ENCODE results near the gene UGGT2.
"Not testable (repeated sequence)": the region's sequence is repeated elsewhere in the genome, so short reads cannot be mapped to it uniquely, and the experiment has no call there.

The UGGT2 gene

DNA sequence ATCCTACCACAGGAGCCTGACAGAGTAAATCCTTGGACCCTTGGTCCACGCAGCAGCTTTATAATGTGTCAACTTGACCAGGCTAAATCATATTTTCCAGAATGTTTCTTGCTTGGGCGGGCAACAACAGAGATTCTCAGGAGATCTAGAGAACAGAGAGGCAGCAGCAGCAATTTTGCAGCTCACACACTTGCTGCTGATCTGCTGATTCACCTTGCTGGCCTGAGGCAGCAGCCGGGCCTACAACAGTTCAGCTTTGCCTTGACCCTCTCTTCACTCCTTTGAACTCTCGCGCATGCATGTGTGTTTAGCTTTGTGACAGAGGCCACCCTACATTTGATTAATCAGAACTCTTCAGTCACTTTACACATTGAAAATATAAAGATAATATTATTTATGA is 159.3 kb downstream of the UGGT2 start:
- no peak for DNase-seq

DNA sequence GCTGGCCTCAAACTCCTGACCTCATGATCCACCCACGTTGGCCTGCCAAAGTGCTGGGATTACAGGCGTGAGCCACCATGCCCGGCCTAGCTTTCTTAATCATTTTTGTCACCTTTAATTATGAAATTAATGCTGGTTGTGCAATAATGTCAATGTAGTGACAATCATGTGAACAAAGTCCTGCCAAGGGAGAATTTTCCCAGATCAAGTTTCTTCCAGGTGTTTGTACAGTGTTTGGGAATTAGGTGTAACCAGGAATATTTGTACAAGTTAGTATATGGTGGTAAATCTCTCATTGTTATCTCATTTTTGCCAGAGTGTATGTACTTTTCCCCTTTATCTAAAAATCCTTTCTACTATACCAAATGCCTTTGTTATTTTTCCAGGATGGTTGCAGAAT is 171.1 kb downstream of the UGGT2 start:
- no peak for DNase-seq

DNA sequence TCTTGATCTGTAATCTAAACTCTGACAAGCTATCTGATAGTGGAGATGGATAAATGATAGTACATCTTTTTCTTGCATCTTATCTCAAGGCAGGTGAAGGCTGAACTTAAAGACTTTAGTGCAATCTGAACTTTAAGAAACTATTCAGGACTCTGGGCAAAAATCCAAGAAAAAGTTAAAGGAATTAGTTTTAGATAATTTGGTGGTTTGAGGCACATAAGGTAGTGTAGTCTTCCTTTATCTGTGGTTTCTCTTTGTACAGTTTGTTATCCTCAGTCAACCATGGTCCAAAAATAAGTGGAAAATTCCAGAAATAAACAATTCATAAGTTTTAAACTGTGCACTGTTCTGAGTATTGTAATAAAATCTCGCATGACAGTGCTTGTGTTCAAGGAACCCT is 172.9 kb downstream of the UGGT2 start:
- no peak for DNase-seq

DNA sequence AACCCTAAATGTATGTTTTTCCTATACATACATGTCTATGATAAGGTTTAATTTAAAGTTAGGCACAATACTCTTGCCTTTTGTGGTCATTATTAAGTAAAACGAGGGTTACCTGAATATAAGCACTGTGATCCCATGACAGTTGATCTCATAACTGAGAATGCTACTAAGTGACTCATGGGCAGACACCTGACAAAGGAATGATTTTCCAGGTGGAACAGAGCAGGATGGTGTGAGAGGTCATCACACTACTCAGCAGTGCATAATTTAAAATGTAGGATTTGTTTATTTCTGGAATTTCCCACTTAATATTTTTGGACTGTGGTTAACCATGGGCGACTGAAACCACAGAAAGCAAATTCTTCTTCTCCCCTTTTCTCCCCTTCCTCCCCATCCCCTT is 178.9 kb downstream of the UGGT2 start:
- DNase-seq, result no peak

GRCh38 chr13:95870421-95870820 is 182.8 kb downstream of the UGGT2 start:
- DNase-seq, result no peak

GRCh38 chr13:95865080-95865615 is 188.1 kb downstream of the UGGT2 start:
- DNase-seq, result no peak

DNA sequence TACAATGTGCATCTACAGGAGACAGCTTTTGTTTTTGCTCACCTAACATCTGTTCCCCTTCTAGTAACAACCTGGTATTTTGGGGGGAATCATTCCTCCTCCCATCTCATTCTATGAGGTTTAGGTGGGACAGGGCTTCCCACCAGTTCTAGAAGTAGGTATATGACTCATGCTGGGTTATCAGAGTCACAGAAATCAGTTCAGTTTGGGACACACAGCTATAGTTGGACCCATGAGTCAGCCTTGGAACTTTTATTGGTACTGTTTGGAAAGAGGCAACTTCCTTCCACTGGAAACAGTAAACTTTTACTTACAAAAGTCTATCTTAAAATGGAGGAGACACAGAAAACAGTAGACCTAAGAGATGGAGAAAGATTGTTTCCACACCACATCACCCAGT is 190.8 kb downstream of the UGGT2 start:
- DNase-seq, result no peak

DNA sequence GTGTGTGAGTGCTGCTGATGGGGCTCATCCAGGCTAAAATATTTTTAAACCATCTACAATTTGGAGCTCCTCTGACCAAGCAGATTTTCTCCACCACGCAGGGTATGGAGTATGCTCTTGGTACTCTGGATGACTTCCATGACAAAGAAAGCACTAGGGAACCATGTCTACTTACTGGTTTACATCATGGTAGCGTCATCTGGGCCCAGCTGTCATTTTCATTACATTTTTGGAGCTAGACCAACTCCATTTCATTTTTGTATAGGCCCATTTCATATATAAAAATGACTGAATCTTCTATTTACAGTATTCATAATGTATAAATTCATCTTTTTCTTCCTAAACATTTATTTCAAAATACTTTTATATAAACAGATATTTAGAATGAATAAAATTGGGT is 191.9 kb downstream of the UGGT2 start:
- no peak for DNase-seq

DNA sequence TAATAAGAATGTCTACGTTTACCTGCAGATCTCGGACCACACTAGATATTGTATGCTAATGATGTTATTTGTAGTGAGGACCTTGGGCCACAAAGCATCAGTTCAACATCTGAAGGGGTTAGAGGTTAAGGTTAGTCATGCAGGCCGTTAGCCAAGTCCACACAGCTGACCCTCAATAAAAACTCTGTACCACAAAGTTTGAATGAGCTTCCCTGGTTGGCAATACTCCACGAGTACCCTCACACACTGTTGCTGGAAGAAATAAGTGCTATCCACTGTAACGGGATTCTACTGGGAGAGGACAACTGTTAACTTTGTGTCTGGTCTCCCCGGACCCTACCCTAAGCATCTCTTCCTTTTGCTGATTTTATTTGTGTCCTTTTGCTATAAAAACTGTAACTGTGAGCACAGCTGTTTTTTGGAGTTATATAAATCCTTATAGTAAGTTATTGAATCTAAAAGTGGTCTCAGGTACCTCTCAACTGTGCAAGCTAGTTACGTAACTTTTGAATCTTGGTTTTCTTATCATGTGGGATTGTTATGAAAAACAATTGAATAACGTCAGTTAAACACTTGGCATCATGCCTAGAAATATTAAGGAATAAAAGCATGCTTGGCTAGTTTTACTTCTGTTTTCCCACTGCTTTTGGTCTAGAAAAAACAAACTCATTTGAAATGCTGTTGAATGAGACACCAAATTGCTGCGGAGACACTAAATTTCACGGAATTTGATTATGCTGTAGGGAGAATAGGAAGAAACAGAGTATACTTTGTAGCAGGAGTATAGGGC is 194.7 kb downstream of the UGGT2 start:
- DNase-seq, result no peak

DNA sequence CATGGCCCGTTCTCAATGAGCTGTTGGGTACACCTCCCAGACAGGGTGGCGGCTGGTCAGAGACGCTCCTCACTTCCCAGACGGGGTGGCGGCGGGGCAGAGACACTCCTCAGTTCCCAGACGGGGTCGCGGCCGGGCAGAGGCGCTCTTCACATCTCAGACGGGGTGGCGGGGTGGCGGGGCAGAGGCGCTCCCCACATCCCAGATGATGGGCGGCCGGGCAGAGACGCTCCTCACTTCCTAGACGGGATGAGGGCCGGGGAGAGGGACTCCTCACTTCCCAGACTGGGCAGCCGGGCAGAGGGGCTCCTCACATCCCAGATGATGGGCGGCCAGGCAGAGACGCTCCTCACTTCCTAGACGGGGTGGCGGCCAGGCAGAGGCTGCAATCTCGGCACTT is 207.5 kb downstream of the UGGT2 start:
- DNase-seq, result not testable (repeated sequence)

- no peak for DNase-seq
Measured at GRCh38 chr13:95842898-95843297, 210.3 kb downstream of the UGGT2 start.

DNA sequence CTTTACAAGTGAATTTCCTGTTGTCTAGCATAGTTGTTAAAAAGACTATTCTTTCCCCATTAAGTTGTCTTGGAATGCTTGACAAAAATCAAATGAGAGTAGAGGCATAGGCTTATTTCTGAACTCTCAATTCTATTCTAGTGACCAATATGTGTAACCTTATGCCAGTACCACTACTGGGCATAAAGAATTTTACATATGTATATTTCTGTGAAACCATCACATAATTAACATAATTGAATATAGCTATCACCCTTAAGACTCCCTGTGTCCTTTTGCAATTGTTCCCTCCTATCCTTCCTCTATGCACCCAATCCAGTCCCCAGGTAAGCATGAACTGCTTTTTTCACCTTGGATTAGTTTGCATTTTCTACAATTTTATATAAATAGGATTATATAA is 211.3 kb downstream of the UGGT2 start:
- DNase-seq, result no peak

GRCh38 chr13:95834134-95834765 is 219.0 kb downstream of the UGGT2 start:
- DNase-seq, result peak in 12 of 14 donors; percentile 3 to 62 (median 36)

DNA sequence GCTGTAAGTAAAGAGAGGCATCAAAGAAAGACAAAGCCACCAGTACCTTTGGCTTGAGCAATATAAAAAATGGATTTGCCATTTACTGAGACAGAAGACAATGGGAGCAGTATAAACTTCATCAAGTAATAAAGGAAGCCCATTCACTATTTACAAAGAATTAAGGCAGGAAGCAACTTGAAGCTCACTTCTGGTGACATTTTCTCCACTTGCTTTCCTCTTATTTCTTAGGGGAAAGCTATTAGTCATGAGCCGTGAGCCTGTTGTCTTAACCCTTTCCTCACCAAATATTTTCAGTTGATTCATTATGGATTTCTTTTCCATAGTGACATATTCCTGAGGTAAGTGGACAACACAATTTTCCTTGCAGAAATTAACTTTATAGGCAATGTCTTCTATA is 219.5 kb downstream of the UGGT2 start:
- no peak for DNase-seq

DNA sequence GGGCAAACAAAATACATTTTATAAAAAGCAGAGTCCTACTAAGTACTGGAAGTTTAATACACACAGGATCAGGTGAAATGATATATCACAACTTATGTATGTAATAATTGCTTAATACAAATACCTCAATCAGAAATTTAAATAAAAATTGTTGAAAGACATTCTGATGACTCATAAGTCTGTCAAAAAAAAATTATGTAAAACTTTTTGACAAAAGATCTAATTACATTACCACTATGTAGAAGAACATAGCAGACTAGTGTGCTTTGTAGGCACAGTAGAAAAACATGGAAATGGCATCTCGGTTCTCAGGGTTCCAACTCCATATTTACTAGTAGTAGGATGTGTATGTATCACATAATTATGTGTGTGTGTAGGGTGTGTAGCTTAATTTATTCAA is 220.1 kb downstream of the UGGT2 start:
- DNase-seq, result no peak

GRCh38 chr13:95822303-95822702 is 230.9 kb downstream of the UGGT2 start:
- DNase-seq, result no peak

DNA sequence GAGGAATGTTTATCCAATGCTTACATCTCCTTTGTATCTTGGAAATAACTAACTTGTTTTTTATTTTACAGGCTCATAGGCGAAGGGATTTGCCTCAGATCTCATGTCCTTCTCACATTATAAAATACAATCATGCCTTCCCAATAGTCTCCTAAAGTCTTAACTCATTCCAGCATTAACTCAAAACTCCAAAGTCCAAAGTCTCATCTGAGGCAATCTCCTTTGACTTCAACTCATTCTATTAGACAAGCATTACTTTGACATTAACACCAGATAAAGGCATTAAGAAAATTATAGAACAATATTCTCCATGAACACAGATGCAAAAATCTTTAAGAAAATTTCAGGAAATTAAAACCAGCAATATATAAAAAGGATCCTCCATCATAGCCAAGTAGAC is 238.7 kb downstream of the UGGT2 start:
- no peak for DNase-seq

- DNase-seq, result no peak
Measured at GRCh38 chr13:95813139-95813538, 240.1 kb downstream of the UGGT2 start.

DNA sequence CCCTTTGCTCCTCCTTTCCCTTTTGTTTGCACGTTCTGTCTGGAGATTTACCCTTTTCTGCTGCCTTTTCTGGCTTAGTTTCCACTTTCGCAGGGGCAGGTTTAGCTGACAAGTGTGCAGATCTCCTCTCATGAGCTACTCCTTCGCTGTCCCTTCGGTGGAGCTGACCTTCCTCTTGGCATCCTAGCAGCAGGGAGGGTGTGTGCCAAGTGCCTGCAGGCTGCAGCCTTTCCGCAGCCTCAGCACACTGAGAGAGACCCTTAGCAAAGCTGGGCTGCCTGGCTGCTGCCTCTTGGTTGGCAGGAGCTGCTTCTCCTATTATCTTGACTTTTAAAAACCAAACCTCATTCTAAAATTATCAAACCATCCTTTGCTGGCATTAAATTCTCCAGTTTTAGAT is 243.8 kb downstream of the UGGT2 start:
- DNase-seq, result no peak

DNA sequence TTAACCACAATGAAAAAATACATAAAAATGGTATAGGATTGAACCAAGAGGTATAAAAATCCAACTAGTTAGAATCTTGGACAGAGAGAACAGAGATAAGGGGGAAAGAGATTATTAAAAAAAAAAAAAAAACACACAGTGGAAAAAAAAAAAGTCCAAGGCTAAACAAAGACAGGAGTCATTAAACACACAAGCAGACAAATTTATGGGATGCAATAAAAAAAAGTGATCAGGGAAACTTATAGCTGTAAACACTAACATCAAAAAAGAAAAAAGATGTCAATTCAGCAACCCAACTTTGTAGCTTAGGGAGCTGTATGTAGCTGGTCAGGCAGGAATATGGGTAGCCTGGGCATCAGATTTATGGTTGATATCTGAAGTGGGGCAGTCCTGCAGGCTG is 247.3 kb downstream of the UGGT2 start:
- DNase-seq, result no peak

DNA sequence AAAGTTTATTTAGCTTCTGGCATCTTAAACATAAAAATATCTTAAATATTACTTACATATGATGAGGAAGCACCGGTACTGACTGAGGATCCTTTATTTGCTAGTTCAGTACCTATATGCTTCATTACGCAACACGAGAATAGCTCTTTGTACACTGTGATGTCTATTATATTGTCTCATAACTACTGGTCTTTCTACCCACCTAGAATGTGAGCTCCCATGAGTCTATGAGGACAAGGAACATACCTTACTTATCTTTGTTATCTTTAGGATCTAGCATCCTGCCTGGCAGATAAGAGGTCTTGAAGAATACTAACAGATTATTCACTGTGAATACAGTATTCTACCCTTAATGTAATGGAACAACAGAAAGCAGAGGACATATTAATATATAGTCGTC is 251.4 kb downstream of the UGGT2 start:
- DNase-seq, result no peak

GRCh38 chr13:95800436-95800835 is 252.8 kb downstream of the UGGT2 start:
- DNase-seq, result no peak

DNA sequence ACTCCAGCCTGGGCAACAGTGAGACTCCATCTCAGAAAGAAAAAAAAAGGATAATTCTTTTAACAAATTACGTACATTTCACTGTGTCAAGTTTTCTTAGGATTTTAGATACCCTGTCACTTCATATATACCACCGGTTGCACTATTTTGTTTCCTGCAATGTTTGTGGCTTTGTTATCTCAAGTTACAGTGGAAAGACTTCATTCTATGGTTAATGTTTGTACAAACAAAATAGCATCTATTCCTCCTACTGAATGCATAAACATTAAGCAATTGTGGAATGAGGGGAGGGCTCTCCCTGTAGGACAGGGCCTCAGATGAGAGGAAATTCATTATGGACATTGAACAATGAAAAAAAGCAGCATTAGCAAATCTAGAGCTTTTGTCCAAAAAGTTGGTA is 256.2 kb downstream of the UGGT2 start:
- no peak for DNase-seq

DNA sequence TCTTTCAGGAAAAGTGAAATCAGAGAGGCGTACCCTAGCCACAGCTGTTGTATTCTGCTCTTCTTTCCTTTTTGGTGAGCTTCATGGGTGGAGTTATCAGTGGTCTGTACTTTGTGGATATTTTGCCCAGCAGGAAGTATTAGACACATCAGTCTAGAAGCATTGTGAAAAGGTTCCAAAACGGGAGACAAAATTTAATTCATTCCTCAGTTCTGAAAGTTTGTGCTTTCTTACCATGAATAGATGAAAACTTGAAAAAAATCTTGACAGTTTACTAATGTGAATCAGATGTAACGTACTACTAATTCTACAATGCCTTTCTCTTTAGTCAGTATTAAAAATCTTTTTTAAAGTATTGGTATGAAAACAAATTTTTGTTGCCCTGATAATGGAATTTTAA is 259.4 kb downstream of the UGGT2 start:
- no peak for DNase-seq
